GM04504 (cell line): ENCODE data around the gene CASP1.
A peak's percentile ranks its signal among the peaks of the same experiment; 100 is the strongest.
"Not testable (repeated sequence)": the region's sequence is repeated elsewhere in the genome, so short reads cannot be mapped to it uniquely, and the experiment has no call there.

Experiments used
- DNase-seq: peaks from one replicate; pipeline ENCODE4 v3.0.0-alpha.2; 2012; ENCODE audit warnings: low read depth

Gene CASP1

DNA sequence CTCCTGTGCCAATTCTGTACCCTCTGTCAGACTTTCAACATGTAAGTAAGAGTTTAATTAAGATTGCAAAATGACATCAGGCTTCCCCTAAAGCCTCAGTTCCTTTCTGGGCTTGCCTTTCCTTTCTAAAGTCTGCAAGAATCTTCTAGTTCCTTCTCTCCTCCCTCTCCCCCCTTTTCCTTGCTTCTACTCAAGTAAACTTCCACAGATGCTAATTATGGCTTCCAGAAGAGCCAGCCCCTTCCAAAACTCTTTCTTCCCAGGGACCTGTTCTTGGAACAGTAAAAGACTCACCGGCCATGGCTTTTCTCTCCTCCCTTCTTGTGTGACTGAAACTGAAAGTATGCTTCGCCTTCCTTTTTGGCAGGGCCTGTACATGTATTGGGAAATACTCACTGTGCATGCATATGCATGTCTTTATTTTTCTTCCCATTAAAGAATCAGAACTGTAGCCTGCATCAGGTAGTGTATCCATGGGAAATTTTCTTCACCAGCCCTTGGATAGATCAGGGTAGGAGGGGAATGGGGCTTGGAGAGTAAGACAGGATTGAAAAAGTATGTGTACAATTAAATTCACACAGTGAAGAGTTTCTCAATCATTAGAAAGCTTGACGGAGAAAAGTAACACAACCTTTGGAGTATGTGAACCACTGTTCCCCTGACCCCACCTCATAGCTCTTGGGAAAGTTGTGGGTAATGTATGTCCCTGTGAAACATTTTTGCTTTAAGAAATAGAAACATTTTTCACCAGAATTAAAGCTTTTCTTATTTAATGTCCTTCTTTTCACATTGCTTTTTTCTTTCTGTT is at the start of gene CASP1:
Gene CASP1 (minus strand): TSS at position 332 of the 808 bp plus-strand sequence. CDS start 31 bp downstream, at position 301.
- DNase-seq: peak; percentile 60

DNA sequence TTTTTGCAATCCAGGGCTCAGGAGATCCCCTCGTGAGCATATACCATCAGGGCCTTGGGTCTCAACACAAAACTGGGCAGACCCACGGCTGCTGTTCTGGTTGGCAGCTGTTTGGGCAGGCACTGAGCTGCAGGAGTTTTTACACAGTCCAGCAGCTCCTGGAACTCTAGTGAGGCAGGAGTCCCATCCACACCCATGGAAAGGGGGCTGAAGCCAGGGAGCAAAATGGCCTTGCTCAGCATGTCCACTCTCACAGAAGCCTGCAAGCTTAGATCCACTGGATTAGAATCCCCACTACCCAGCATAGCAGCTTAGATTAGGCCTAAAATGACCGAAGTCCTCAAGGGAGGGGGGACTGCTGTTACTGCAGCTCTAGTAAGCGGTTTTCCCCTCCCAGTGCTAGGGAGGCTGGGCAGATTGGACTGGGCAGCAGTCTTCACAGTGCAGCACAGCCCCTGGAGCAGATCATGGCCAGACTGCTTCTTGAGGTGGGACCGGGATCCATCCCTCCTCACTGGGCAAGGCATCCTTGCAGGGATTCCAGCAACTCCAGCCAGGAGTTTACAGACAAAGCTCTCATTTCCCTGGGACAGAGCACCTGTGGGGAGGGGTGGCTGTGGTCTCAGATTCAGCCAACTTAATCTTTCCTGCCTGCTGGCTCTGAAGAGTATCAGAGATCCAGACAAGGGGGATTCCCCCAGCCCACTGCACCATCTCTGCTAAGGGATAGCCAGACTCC is 46.6 kb upstream of the CASP1 start:
- no peak for DNase-seq

DNA sequence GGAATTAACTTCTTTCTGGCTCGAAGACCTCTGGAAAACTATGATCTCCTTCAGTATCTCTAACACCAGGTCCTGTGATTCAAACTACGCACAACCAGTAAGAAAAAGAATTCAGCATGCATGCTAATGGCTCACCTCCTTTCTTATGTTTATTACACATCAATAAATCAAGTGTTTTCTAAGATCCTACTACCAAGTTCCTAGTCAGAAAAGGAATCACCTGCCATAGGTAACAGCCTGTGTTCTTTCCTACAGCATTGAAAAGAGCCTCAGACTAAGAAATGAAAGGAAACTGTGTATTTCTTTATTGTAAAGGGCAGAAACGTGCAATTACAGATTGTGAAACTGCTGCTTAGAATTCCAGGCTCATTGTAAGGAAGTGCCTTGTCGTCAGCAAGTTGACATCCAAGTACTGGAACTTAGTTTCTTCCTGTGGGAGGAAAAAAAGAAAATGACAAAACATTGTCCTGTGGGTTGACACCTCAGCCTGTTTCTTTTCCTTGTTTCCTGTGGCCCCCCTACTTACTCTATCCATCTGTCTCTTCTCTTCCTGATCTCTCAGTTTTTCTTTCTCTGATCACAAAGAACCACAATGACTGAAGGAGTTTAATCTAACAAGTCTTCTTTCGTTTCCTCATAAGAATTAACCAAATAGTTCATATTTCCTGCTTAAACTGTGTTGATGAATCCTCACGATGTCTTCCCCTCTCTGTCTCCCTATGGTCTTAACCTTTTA is 45.4 kb upstream of the CASP1 start:
- DNase-seq: not testable (repeated sequence)

DNA sequence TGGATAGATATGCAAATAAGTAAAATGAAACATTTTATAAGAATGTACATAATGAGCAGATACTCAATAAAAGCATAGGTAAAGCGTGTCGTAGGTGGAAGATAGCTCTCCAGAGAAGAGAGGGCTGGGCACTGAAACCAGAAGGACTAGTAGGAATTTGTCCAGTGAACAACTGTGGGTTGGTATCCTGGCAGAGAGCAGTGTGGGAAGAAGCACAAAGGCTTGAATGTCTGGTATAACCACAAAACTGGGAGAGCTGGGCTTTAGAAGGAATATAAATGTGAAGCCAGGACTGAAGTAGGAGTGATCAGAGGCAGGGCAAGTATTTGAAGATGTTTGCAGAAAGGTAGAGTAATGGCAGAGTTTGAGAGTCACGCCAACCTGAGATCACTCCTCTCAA is 43.3 kb upstream of the CASP1 start:
- DNase-seq: no peak

DNA sequence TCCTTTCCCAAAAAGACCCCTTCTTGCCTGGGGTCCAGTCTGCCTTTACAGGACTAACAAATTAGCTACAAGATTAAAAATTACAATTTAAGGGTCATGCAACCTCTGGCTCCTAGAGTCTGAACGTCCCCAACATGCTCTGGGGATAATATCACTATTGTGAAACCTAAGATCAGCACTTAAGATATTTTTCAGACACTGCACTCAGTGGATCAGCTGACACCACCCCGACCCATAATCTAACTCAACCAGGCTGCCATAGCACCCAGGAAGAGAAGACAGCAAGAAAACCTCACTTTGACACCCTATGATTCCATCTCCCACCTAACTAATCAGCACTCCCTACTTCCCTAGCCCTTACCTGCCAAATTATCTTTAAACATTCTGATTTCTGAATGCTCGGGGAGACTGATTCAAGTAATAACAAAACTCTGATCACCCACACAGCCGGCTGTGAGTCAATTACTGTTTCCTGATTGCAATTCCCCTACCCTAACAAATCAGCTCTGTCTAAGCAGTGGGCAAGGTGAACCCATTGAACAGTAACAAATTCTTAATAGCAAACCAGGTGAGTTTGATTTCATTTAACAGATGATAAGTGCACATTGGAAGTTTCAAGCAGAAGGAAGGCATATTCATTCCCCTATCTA is 42.3 kb upstream of the CASP1 start:
- DNase-seq: not testable (repeated sequence)

DNA sequence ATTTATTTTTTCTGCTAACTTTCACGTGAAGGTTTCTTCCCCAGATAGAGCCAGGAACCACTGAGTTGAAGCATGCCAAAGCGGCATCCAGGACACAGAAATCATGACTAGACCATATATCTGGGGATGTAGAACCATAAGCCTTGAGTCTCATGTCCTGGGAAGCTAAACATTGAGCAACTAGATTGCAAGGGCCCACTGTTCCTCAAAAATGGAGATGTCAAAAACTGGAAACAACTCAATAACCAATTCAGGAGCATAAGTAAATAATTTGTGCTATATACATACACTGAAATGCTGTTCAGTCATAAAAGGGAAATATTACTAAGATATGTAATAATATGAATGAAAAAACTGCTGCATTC is 39.2 kb upstream of the CASP1 start:
- no peak for DNase-seq

DNA sequence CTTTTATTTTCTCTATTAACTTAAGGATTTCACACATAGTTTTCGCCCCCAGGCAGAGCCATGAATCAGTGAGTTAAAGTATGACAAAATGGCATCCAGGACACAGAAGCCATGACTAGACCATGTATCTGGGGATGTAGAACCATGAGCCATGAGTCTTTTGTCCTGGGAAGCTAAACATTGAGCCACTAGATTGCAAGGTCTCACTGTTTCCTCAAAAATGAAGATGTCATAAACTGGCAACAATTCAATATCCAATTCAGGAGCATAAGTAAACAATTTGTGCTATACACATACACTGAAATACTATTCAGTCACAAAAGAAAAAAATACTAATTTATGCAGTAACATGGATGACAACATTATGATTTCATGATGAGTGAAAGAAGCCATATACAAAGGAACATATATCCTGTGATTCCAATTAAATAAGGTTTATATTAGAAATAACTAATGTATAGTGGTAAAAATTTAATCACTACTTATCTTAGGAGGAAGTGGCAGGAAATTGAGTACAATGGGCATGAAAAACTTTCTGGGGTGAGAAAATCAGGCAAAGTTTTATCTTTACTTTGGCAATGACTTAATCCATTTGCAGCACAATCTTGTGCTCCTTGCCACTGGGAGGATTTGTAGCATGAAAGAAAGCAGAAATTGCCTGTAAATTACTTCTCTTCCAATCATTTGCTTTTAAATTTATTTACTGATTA is 38.7 kb upstream of the CASP1 start:
- DNase-seq: no peak

DNA sequence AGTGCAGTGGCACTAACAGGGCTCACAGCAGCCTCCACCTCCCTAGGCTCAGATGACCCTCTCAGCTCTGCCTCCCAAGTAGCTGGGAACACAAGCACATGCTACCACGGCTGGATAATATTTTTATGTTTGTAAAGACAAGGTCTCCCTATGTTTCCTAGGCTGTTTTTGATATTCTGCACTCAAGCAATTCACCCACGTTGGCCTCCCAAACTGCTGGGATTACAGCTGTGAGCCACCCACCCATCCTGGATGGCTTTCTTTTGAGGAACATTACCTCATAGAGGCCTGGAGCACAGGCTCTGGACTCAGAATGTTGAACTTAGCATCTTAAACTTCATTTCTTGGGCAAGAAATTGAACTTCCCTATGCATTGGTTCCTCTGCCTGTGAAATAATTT is 37.1 kb upstream of the CASP1 start:
- not testable (repeated sequence) for DNase-seq

DNA sequence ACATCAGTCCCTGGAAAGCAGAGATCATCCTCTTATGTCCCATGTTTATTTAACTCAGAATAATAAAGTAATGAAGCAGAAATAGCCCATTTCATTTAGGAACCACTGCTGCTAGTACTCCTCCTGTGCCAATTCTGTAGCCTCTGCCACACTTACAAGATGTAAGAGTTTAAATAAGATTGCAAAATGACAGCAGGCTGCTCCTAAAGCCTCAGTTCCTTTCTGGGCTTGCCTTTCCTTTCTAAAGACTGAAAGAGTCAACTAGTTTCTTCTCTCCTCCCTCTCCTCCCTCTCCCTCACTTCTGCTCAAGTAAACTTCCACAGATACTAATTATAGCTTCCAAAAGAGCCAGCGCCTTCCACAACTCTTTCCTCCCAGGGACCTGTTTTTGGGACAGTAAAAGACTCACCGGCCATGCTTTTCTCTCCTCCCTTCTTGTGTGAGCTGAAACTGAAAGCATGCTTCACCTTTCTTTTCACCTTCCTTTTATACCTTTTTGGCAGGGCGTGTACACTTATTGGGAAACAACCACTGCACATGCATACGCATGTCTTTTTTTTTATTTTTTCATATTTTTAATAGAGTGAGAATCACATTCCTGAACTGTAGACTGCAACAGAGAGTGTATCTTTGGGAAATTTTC is 36.3 kb upstream of the CASP1 start:
- DNase-seq: no peak

DNA sequence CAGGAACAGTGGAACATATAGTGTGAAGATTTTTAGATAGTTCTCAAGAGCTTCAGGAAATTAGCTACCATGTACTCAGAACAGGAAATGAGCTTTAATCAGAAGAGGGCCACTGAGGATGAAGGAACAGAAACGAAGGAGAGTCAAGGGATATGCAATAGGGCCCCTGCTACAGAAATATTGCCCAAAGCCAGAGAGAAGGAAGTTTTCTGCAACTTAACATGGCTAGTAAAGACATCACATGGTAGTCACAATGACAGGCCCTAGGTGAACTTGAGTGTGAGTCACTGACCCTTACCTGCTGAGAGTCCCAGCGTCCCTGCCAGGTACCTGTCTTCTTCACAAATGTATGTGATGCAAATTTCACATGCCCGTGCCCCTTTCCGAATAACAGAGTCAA is 35.4 kb upstream of the CASP1 start:
- no peak for DNase-seq

DNA sequence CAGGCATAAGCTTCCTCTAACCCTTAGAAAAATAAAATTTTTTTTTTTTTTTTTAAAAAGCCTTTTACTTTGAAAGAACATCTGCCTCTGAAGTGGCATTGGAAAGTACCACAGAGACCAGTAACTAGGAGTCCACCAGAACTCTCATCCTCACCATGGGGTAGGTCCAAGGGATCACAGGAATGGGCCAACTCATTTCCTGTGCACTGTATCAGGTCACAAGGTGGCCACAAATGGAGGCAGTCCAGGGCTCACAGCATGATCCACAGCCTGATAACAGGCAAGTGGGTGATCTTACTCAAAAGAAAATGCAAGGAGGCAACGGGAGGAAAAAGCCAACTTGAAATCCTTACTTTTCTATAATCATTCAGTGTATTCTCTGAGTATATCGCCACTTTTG is 34.8 kb upstream of the CASP1 start:
- DNase-seq: not testable (repeated sequence)

DNA sequence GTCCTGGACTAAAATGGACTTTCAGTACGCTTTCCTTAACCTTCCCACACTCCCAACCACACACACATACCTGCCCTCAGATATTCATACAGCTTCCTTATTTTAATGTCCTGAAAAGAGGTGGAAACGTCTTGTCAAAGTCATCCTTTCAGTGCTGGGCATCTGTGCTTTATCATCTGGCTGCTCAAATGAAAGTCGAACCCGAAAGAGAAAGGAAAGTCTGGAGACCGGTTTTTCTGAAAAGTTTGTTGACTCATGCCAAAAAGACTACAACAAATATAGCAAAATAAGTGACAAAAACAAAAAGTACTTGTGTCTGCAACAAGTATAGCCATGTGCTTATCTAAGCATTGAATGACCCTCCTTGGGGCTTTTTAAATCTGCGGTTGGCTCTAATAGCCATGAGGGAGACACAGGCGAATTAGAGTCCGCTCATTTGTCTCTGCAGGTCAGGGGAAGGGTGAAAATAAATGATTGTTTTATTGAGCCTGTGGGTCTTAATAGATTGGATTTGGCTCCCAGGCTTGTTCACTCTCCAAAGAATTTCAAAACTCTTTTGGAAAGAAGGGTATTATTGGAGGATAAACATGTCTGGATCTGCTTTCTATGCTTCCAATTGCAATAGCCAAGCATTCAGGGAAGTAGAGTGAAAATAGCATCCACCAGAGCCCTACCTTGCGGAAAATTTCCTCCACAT is 28.4 kb upstream of the CASP1 start:
- not testable (repeated sequence) for DNase-seq

DNA sequence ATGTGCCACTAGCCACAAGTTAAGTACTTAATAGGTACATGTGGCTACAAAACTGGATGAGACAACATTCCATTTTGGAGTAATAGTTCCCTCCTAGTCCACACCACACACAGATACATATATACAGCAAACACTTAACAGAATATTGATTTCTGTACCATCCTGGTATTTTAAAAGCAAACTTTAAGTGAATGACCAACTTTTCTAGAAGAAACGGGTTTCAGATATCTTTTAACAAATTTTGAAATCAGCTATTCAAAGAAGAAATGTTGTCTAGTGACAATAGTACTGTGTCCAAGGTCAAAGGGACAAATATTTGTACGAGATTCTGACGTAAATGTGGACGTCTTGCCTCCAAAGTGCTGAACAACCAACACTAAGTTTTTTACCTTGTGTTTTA is 22.5 kb upstream of the CASP1 start:
- no peak for DNase-seq

DNA sequence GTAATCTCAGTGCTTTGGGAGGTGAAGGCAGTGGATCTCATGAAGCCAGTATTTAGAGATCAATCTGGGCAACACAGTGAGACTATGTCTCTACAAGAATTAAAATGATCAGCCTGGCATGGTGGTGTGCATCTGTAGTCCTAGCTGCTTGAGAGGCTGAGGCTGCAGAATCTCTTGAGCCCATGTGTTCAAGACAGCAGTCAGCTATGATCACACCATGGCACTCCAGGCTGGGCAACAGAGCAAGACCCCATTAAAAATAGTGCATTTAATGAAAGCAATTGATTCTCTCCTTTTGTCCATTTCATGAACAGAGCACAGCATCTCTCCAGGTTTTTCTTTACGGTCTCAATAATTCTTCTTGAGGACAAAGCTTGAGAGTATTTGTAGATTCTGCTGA is 21.5 kb upstream of the CASP1 start:
- no peak for DNase-seq

DNA sequence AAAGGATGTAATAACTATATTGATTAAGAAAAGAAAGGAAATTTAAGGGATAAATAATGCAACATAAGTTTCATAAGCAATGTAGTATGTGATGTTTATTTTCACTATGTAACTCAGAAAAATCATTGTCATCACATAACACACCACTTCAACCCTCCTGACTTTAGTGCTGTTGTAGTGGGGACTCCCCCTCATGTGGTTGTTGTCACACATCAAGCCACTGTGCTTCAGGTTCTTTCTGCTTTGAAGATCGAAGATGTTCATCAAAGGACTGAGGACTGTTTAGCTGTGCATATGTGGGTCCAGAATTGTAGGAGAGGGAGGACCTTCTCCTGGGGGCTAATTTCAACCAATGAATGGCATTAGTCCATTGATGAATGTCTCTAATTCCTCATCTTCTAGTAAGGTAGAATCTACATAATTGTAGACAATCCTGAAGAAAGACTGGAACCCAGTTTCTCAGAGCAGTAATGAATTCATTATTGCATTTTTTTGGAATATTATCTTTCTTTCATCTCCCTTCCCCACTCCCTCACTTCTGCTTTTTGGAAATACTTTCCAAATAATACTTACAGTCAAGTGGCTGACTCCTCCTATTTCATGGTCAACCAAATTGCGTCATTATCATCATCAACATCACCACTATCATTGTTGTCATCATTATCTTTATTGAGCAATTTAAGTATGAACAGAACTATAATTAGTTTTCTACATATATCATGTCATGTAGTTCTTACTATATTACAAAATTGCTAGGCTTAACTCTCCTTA is 20.0 kb upstream of the CASP1 start:
- no peak for DNase-seq

DNA sequence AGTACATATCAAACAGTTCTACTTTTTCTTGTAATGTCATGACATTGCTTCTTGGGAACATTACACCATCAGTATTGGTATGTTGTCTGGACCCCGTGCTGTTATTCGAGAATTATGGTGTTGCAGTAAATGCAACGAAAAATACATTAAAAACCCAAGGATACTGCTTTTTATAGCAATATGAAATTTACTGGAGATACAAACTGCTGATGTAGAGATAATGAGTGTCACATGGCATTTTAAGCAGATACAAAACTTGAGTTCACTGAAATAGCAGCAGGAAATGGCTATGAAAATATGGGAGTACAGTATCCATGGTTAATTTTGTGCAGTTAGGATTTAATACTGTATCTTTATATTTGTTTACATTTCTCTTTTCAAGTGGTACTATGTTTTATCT is 17.5 kb upstream of the CASP1 start:
- DNase-seq: no peak

DNA sequence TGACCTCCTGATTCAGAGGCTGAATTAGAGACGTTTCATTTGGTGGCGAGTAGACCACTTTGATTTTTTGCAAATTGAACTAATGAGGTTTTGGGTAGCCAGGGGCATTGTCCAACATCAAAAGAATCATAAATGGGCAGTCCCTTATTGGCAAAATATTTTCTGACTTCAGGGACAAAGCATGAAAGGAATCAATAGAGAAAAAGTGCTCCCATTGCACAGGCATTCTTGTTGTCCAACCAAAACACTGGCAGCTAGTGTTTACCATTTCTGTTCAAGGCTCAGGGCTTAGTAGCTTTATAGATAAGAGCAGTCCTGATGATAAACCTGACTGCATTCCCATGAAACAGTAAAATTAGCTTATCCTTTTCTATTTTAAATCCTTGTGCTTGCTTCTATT is 16.6 kb upstream of the CASP1 start:
- DNase-seq: no peak

DNA sequence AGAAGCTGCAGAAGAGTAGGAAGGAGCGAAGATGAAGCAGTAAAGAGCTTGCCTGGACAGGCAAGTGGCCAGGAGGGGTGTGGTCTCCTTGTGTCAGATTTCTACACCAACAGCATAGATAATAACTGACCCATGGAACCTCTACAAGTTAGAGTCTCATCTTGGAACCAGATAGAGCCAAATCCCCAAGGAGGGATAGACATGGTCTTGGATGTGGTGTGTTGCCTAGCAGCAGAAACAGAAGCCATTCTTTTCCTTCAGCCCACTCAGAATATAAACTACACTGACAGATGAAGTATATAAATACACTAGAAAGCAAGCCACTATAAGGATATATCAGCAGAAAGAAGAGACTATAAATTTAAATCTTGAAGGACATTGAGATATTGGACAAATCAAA is 14.5 kb upstream of the CASP1 start:
- no peak for DNase-seq

DNA sequence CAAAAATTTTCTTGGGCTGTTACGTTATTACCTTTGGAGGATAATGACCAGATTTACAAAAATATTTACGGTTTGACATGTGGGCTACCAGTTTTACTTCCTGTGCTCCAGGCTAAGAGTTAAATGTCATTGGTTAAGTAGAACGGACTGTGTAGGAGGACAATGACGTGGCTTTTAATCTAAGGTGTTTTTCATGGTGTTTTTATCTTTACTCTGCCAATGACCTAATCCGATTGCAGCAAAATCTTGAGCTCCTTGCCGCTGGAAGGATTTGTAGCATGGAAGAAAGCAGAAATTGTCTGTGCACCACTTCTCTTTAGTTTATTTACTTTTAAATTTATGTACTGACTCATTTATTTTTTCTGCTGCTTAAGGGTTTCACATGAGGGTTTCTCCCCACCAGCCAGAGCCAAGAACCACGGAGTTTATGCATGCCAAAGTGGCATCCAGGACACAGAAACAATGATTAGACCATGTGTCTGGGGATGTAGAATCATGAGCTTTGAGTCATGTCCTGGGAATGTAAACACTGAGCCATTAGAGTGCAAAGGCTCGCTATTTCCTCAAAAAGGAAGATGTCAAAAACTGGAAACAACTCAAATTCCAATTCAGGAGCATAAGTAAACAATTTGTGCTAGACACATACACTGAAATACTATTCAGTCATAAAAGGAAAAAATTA is 12.1 kb upstream of the CASP1 start:
- peak; percentile 98 for DNase-seq
